A673 (cell line): ENCODE measurements around the gene WDFY3. TPM values are rescaled to one million over a fixed set of nuclear protein-coding genes. Genes with fewer than 3 reads are reported as not detected.

Source experiments
- BruUV-seq: library from RNA; stranded (reverse); fragments of 400-500 nt; replicated peaks from 2 replicates; lab custom pipeline; 2021; lab: Mats Ljungman, UMichigan
- CTCF ChIA-PET: fragments of 300-600 bp; sonication (Branson Sonifier 250); formaldehyde crosslinking; loops from one replicate; lab custom pipeline; 2022; ENCODE audit warnings: antibody characterized with exemption; lab: Charles Lee
- POLR2A ChIA-PET: fragments of 300-600 bp; sonication (Branson Sonifier 250); formaldehyde crosslinking; loops from one replicate; lab custom pipeline; 2022; ENCODE audit warnings: antibody characterized with exemption; ENCODE audit not compliant: low non-redundant PET; lab: Charles Lee
- DNase-seq: peaks from one replicate; pipeline ENCODE4 v3.0.0-alpha.2; 2015; ENCODE audit warnings: low spot score
- H3K27ac ChIP-seq: fragments of 200-600 bp; sonication (generic); 2 replicates; pipeline ENCODE4 v1.5.1; 2016; ENCODE audit warnings: mixed run types, low read depth, mild to moderate bottlenecking, mixed read lengths, antibody characterized with exemption, low read length; ENCODE audit not compliant: poor library complexity, severe bottlenecking
- H3K27me3 ChIP-seq: fragments of 200-600 bp; sonication (generic); replicated peaks from 2 replicates; pipeline ENCODE4 v1.6.1; 2017; ENCODE audit warnings: mixed run types, low read depth, mild to moderate bottlenecking, mixed read lengths, antibody characterized with exemption, low read length; ENCODE audit not compliant: insufficient read depth, poor library complexity
- H3K36me3 ChIP-seq: fragments of 200-600 bp; sonication (generic); 2 replicates; pipeline ENCODE4 v1.6.1; 2016; ENCODE audit warnings: mixed run types, mild to moderate bottlenecking, mixed read lengths, antibody characterized with exemption, low read length; ENCODE audit not compliant: insufficient read depth, poor library complexity, severe bottlenecking
- H3K4me1 ChIP-seq: fragments of 200-600 bp; sonication (generic); 2 replicates; pipeline ENCODE4 v1.6.1; 2017; ENCODE audit warnings: mixed run types, mild to moderate bottlenecking, mixed read lengths, antibody characterized with exemption, low read length; ENCODE audit not compliant: insufficient read depth, poor library complexity, severe bottlenecking
- H3K4me3 ChIP-seq: fragments of 200-600 bp; sonication (generic); 2 replicates; pipeline ENCODE4 v1.5.1; 2016; ENCODE audit warnings: low read depth, mixed run types, mild to moderate bottlenecking, mixed read lengths, low read length; ENCODE audit not compliant: poor library complexity, severe bottlenecking
- H3K9me3 ChIP-seq: fragments of 200-600 bp; sonication (generic); 2 replicates; pipeline ENCODE4 v1.6.1; 2016; ENCODE audit warnings: mixed run types, low read depth, mild to moderate bottlenecking, mixed read lengths, antibody characterized with exemption, low read length; ENCODE audit not compliant: poor library complexity, severe bottlenecking
- CTCF ChIP-seq: fragments of 300-800, 200-600 bp; sonication (generic); conservative IDR thresholded peaks from 2 replicates; pipeline ENCODE4 v1.5.1; 2017; ENCODE audit warnings: low read depth, mild to moderate bottlenecking, antibody characterized with exemption, low read length, moderate library complexity, mixed read lengths
- EZH2 ChIP-seq: fragments of 200-600 bp; sonication (generic); IDR thresholded peaks from 2 replicates; pipeline ENCODE4 v1.6.1; 2017; ENCODE audit warnings: borderline replicate concordance, low read depth, mild to moderate bottlenecking, mixed read lengths, antibody characterized with exemption, low read length; ENCODE audit not compliant: poor library complexity, severe bottlenecking
- intact Hi-C: fragments of 100-400 bp; cut with micrococcal nuclease; formaldehyde crosslinking; loops from one replicate; pipeline ENCODE4 v1.10.0; 2022; ENCODE audit not compliant: unreplicated experiment
- total RNA-seq: library from RNA; stranded (reverse); gene quantifications from 2 replicates; pipeline ENCODE4 v1.2.3, GENCODE V29; 2021

Gene WDFY3
- total RNA-seq, 1 experiment from 2014 or later = 43.4 TPM

DNA sequence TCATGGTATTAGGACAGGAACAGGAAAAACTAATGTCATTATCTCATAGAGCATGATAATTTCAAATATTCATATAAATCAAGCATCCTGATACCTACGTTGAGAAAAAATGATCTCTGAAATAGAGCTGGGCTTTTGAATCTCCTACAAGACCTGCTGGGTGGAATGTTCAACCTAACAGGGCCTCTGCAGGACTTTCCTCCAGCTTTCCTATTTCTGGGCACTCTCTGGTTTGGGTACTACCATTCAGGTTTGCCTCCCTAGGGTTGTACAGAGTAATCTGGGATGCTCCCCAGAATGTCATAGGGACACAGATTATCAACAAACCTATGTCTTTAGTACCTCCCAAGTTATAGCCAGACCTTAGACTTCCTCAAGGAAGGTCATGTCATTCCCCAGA lies 274.7 kb downstream of the WDFY3 start:
- ChIA-PET POLR2A (no interaction called here), CTCF (no interaction called here)
- H3K27ac ChIP-seq = no peak overlapping the region
- intact Hi-C loops = no loop called here
- H3K36me3 ChIP-seq = peaks cover 25% of the 10 kb centered on the region
- no peak overlapping the region for H3K4me3 ChIP-seq
- DNase-seq = no peak
- no peaks in the 10 kb centered on the region for H3K27me3 ChIP-seq
- peaks cover 10% of the 10 kb centered on the region for H3K4me1 ChIP-seq
- TF ChIP-seq CTCF (no peak), EZH2 (no peak)
- H3K9me3 ChIP-seq = no peaks in the 10 kb centered on the region
- BruUV-seq = no TSS peak

GRCh38 chr4:84691170-84691691 lies 275.3 kb downstream of the WDFY3 start:
- peaks cover 25% of the 10 kb centered on the region for H3K36me3 ChIP-seq
- DNase-seq = peak; percentile 24
- H3K27ac ChIP-seq = no peak overlapping the region
- H3K27me3 ChIP-seq = no peaks in the 10 kb centered on the region
- no peaks in the 10 kb centered on the region for H3K9me3 ChIP-seq
- intact Hi-C loops = no loop called here
- H3K4me1 ChIP-seq = peaks cover 10% of the 10 kb centered on the region
- ChIA-PET CTCF (no interaction called here), POLR2A (no interaction called here)
- no peak overlapping the region for H3K4me3 ChIP-seq
- no TSS peak for BruUV-seq
- TF ChIP-seq CTCF = no peak
- no peak for TF ChIP-seq EZH2

DNA sequence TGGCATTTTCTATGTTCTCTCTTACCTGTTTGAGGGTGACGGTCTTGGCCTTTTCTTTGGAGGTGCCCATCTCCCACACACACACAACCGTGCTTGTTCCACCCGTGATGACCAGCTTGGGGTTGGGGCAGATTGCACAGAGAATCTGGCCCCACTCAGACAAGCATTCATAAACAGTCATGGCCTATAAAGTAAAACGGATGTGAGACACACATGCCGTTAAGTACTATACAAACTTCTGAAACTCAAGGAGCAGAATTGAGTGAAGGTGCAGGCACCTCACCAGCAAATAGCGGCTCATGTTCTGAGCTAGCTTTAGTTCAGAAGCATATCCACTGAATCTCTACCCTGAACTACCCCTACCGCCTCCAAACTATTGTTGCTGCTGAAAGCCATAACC lies 276.0 kb downstream of the WDFY3 start:
- CTCF ChIA-PET = no interaction called here
- no peak overlapping the region for H3K4me3 ChIP-seq
- H3K9me3 ChIP-seq = no peaks in the 10 kb centered on the region
- no peak for DNase-seq
- POLR2A ChIA-PET = no interaction called here
- H3K27ac ChIP-seq = no peak overlapping the region
- peaks cover 10% of the 10 kb centered on the region for H3K4me1 ChIP-seq
- intact Hi-C loops = no loop called here
- TF ChIP-seq EZH2 (no peak), CTCF (no peak)
- no peaks in the 10 kb centered on the region for H3K27me3 ChIP-seq
- H3K36me3 ChIP-seq = peaks cover 18% of the 10 kb centered on the region
- BruUV-seq = no TSS peak
